Ishikawa (cell line): ENCODE data around the gene HSD17B13.

ENCODE experiments used
- CEBPB ChIP-seq: IDR thresholded peaks from 2 replicates; pipeline ENCODE4 v1.6.1; 2012
- EGR1 ChIP-seq: IDR thresholded peaks from 2 replicates; pipeline ENCODE4 v1.6.1; 2012
- MAX ChIP-seq: IDR thresholded peaks from 2 replicates; pipeline ENCODE4 v1.6.1; 2012
- RAD21 ChIP-seq: IDR thresholded peaks from 2 replicates; pipeline ENCODE4 v1.6.1; 2012; ENCODE audit warnings: low read depth
- REST ChIP-seq: IDR thresholded peaks from 2 replicates; pipeline ENCODE4 v1.6.1; 2012; ENCODE audit warnings: low read depth, mild to moderate bottlenecking
- TAF1 ChIP-seq: IDR thresholded peaks from 2 replicates; pipeline ENCODE4 v1.6.1; 2012; ENCODE audit warnings: low read depth, mild to moderate bottlenecking
- USF1 ChIP-seq: IDR thresholded peaks from 2 replicates; pipeline ENCODE4 v1.6.1; 2012

GRCh38 chr4:87317527-87317926, 5.2 kb downstream of the HSD17B13 start:
- TF ChIP-seq MAX (no peak), USF1 (no peak), CEBPB (no peak), TAF1 (no peak), RAD21 (no peak), REST (no peak), EGR1 (no peak)
